Measurements from ENCODE around the gene DPF3.

GRCh38 chr14:72577521-72577920 lies 316.4 kb downstream of the DPF3 start:
- no peak for TF ChIP-seq ZNF235 (CRISPR knock-in tag; IDR thresholded peaks at IDR 0.05; ENCODE audit: borderline replicate concordance)
- no peak for TF ChIP-seq NBN (conservative IDR thresholded peaks at IDR 0.05)
